Activated B cell treated with CpG ODN at 0.5 μM for 24 hours (primary cell): ENCODE results near the gene MARCHF5. TPM values are rescaled to one million over a fixed set of nuclear protein-coding genes. Genes with fewer than 3 reads are reported as not detected.
"Not testable (repeated sequence)": the region's sequence is repeated elsewhere in the genome, so short reads cannot be mapped to it uniquely, and the experiment has no call there.

Experiments used
- ATAC-seq: fragments of 200-7000 bp; cut with Tn5 transposase; one replicate; pipeline ENCODE4 v1.10.0; 2021; ENCODE audit warnings: low read depth, mild to moderate bottlenecking, moderate library complexity
- CTCF ChIA-PET: fragments of 350-600 bp; sonication (Branson Sonifier 250); formaldehyde crosslinking; loops from one replicate; lab custom pipeline; 2021; ENCODE audit warnings: antibody characterized with exemption; lab: Charles Lee
- POLR2A ChIA-PET: fragments of 350-600 bp; sonication (Branson Sonifier 250); formaldehyde crosslinking; loops from one replicate; lab custom pipeline; 2021; ENCODE audit warnings: antibody characterized with exemption; lab: Charles Lee
- DNase-seq: peaks from one replicate; pipeline ENCODE4 v3.0.0; 2022
- H3K27ac Mint-ChIP-seq: one replicate; pipeline ENCODE4 v1.8.0; 2020; ENCODE audit warnings: mixed read lengths
- H3K27me3 Mint-ChIP-seq: one replicate; pipeline ENCODE4 v1.8.0; 2021; ENCODE audit warnings: mixed read lengths
- H3K36me3 Mint-ChIP-seq: one replicate; pipeline ENCODE4 v1.8.0; 2021; ENCODE audit warnings: low read depth, mixed read lengths
- H3K4me1 Mint-ChIP-seq: one replicate; pipeline ENCODE4 v1.8.0; 2021; ENCODE audit warnings: mixed read lengths
- H3K4me3 Mint-ChIP-seq: one replicate; pipeline ENCODE4 v1.8.0; 2020; ENCODE audit warnings: mild to moderate bottlenecking, mixed read lengths
- H3K9me3 Mint-ChIP-seq: one replicate; pipeline ENCODE4 v1.8.0; 2020; ENCODE audit warnings: mixed read lengths
- intact Hi-C: fragments of 100-400 bp; cut with micrococcal nuclease; formaldehyde crosslinking; loops from one replicate; pipeline ENCODE4 v1.15.1; 2024
- total RNA-seq: library from RNA; stranded (reverse); gene quantifications from 2 replicates; pipeline ENCODE4 v1.2.3, GENCODE V29; 2022
- TF ChIP-seq, protein P1 (sequence below): fragments of 200-600 bp; IDR thresholded peaks from one replicate; pipeline ENCODE4 v1.8.0; 2022; ENCODE audit warnings: antibody characterized with exemption, mild to moderate bottlenecking

The MARCHF5 gene
- total RNA-seq, 1 donor from 2014 or later: 26.5 TPM

DNA sequence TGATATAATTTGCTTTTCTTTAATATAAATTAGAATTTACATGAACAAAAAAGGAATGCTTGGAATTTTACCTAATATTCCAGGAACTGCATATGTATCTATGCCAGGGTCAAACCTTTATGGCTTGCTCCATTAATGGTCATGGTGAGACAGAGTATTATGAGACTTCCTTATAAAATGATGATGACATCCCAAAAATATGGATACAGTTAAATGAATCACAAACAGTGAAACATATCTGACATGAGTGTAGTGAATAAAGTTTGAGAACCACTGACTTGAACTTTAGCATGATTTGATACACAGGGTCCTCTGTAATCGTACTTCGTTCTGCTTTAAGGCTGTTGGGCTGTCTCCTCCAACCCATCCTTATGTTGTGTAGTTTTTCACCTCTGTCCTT, 51.8 kb downstream of the MARCHF5 start:
- ATAC-seq (no peak), DNase-seq (no peak)
- no peaks in the 10 kb centered on the region for H3K27me3 Mint-ChIP-seq
- H3K4me3 Mint-ChIP-seq: no peak overlapping the region
- intact Hi-C loops: no loop called here
- ChIA-PET POLR2A (no interaction called here), CTCF (interaction anchor here (0.7 kb wide), 1 partner anchor 13 kb away, joined by 5 read pairs; no protein-coding TSS in a partner anchor)
- no peaks in the 10 kb centered on the region for H3K9me3 Mint-ChIP-seq
- H3K4me1 Mint-ChIP-seq: no peaks in the 10 kb centered on the region
- no peak overlapping the region for H3K27ac Mint-ChIP-seq
- peaks cover 46% of the 10 kb centered on the region for H3K36me3 Mint-ChIP-seq
- TF ChIP-seq, protein P1, sequence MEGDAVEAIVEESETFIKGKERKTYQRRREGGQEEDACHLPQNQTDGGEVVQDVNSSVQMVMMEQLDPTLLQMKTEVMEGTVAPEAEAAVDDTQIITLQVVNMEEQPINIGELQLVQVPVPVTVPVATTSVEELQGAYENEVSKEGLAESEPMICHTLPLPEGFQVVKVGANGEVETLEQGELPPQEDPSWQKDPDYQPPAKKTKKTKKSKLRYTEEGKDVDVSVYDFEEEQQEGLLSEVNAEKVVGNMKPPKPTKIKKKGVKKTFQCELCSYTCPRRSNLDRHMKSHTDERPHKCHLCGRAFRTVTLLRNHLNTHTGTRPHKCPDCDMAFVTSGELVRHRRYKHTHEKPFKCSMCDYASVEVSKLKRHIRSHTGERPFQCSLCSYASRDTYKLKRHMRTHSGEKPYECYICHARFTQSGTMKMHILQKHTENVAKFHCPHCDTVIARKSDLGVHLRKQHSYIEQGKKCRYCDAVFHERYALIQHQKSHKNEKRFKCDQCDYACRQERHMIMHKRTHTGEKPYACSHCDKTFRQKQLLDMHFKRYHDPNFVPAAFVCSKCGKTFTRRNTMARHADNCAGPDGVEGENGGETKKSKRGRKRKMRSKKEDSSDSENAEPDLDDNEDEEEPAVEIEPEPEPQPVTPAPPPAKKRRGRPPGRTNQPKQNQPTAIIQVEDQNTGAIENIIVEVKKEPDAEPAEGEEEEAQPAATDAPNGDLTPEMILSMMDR: no peak

- POLR2A ChIA-PET: not testable (repeated sequence)
Observed at GRCh38 chr10:92345575-92345974, 54.6 kb downstream of the MARCHF5 start.

GRCh38 chr10:92347035-92347676, 56.2 kb downstream of the MARCHF5 start:
- H3K9me3 Mint-ChIP-seq, DNase-seq, ATAC-seq, intact Hi-C loops, POLR2A ChIA-PET, H3K4me1 Mint-ChIP-seq, H3K27me3 Mint-ChIP-seq, H3K27ac Mint-ChIP-seq, H3K4me3 Mint-ChIP-seq, CTCF ChIA-PET: not testable (repeated sequence)
- peaks cover 61% of the 10 kb centered on the region for H3K36me3 Mint-ChIP-seq

More at GRCh38 chr10:92345575-92345974, 54.6 kb downstream of the MARCHF5 start:
- H3K27ac Mint-ChIP-seq, DNase-seq, H3K4me3 Mint-ChIP-seq, H3K9me3 Mint-ChIP-seq, intact Hi-C loops, H3K27me3 Mint-ChIP-seq, CTCF ChIA-PET, H3K4me1 Mint-ChIP-seq, ATAC-seq: not testable (repeated sequence)
- H3K36me3 Mint-ChIP-seq: peaks cover 64% of the 10 kb centered on the region

- ATAC-seq: no peak
- peaks cover 39% of the 10 kb centered on the region for H3K36me3 Mint-ChIP-seq
- CTCF ChIA-PET: no interaction called here
- no peaks in the 10 kb centered on the region for H3K9me3 Mint-ChIP-seq
- TF ChIP-seq, protein P1: no peak
- H3K27ac Mint-ChIP-seq: no peak overlapping the region
- no peak overlapping the region for H3K4me3 Mint-ChIP-seq
- intact Hi-C loops: loop anchor here (5.0 kb wide), 1 partner anchor 263 kb away; no protein-coding TSS in a partner anchor
- no peak for DNase-seq
- no peaks in the 10 kb centered on the region for H3K27me3 Mint-ChIP-seq
- POLR2A ChIA-PET: no interaction called here
- H3K4me1 Mint-ChIP-seq: no peaks in the 10 kb centered on the region
Observed at GRCh38 chr10:92350411-92350810, 59.4 kb downstream of the MARCHF5 start.

GRCh38 chr10:92354587-92354986, 63.6 kb downstream of the MARCHF5 start:
- no peaks in the 10 kb centered on the region for H3K4me1 Mint-ChIP-seq
- no peak overlapping the region for H3K4me3 Mint-ChIP-seq
- ATAC-seq (no peak), DNase-seq (no peak)
- no peak overlapping the region for H3K27ac Mint-ChIP-seq
- POLR2A ChIA-PET: no interaction called here
- TF ChIP-seq, protein P1: no peak
- no peaks in the 10 kb centered on the region for H3K27me3 Mint-ChIP-seq
- H3K36me3 Mint-ChIP-seq: peaks cover 23% of the 10 kb centered on the region
- intact Hi-C loops: loop anchor here (5.0 kb wide), 1 partner anchor 267 kb away; no protein-coding TSS in a partner anchor
- no peaks in the 10 kb centered on the region for H3K9me3 Mint-ChIP-seq
- CTCF ChIA-PET: no interaction called here

DNA sequence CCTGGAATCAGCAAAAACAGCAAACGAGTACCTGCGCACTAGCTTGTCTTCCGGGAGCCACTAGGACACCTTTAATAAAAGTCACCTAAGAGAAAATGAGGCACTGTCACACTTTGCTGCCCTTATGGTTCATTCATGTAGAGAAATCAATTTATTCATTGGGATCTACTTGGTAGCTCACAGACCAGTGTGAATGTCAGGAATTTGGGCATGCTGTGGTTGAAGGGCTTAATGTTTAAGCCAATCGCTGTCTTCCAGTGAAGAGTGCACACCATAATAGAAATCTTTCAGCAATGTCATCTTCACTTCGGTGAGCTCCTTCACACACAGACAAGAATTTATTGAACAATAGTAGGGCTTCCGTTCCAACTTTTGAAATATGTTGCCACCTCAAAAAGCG, 65.1 kb downstream of the MARCHF5 start:
- TF ChIP-seq, protein P1: no peak
- CTCF ChIA-PET: no interaction called here
- H3K4me3 Mint-ChIP-seq: no peak overlapping the region
- ATAC-seq (no peak), DNase-seq (no peak)
- H3K27me3 Mint-ChIP-seq: peaks cover 8% of the 10 kb centered on the region
- H3K27ac Mint-ChIP-seq: no peak overlapping the region
- intact Hi-C loops: no loop called here
- no peaks in the 10 kb centered on the region for H3K9me3 Mint-ChIP-seq
- POLR2A ChIA-PET: no interaction called here
- H3K36me3 Mint-ChIP-seq: peaks cover 8% of the 10 kb centered on the region
- H3K4me1 Mint-ChIP-seq: no peaks in the 10 kb centered on the region
